ENCODE results near the gene KIFBP. TPM values are rescaled to one million over a fixed set of nuclear protein-coding genes. Genes with fewer than 3 reads are reported as not detected.

KIFBP gene
- total and polyA plus RNA-seq, 9 of the 15 experiments (the other 6 are each of a cell fraction or from before 2014, with no cell fraction given) = 5.6 to 23.2 (median 14.8) TPM

- TF ChIP-seq THRAP3 (IDR thresholded peaks at IDR 0.05; ENCODE audit: borderline replicate concordance) = no peak
- TF ChIP-seq GTF2E2 (tag; IDR thresholded peaks at IDR 0.05) = peak; percentile 96
- no peak for TF ChIP-seq ZNF740 (CRISPR knock-in tag; IDR thresholded peaks at IDR 0.05)
- TF ChIP-seq ZNF740 (tag; IDR thresholded peaks at IDR 0.05) = no peak
- no peak for TF ChIP-seq ZNF639 (CRISPR knock-in tag; conservative IDR thresholded peaks at IDR 0.05 in 1 of 2, IDR thresholded peaks at IDR 0.05 in 1 of 2)
- no peak for TF ChIP-seq HMG20B (CRISPR knock-in tag; IDR thresholded peaks at IDR 0.05)
- no peak for TF ChIP-seq NCOA4 (IDR thresholded peaks at IDR 0.05; ENCODE audit: partially characterized antibody)
- TF ChIP-seq GTF2F1 (IDR thresholded peaks at IDR 0.05; ENCODE audit: low read depth, low read length) = peak; percentile 75; the same call in 1 of the 2 replicates
- TF ChIP-seq TEAD2 (tag; IDR thresholded peaks at IDR 0.05) = no peak
- TF ChIP-seq ZFP1 (CRISPR knock-in tag; IDR thresholded peaks at IDR 0.05) = no peak
- TF ChIP-seq ZNF764 (CRISPR knock-in tag; IDR thresholded peaks at IDR 0.05; ENCODE audit: low read depth) = no peak
- peak; percentile 92 for TF ChIP-seq AFF4 (CRISPR knock-in tag; IDR thresholded peaks at IDR 0.05)
- TF ChIP-seq ZKSCAN8 (CRISPR knock-in tag; IDR thresholded peaks at IDR 0.05) = no peak
- peak; percentile 53; the same call in 1 of the 2 replicates for TF ChIP-seq ZNF589 (CRISPR knock-in tag; IDR thresholded peaks at IDR 0.05; ENCODE audit: low read depth)
- TF ChIP-seq PRMT5 (CRISPR knock-in tag; IDR thresholded peaks at IDR 0.05) = 0 out of 2 replicates have a peak, but pooled peaks have one; percentile 50
- TF ChIP-seq ZBTB2 (IDR thresholded peaks at IDR 0.05) = peak; percentile 14; the same call in 1 of the 2 replicates
- TF ChIP-seq BRD9 (IDR thresholded peaks at IDR 0.05; ENCODE audit: low read depth, partially characterized antibody) = peak; percentile 94
These were observed 32.6 kb upstream of the KIFBP start, which contains the start of gene DDX21 (continued) for GRCh38 chr10:68955832-68956532.

Data from K562 (cell line).